SU-DHL-6 (cell line): ENCODE data around the gene SLC19A1.

Experiments used
- EZH2phosphoT487 ChIP-seq: fragments of 200-600 bp; sonication (generic), shearing (Covaris generic); conservative IDR thresholded peaks from 2 replicates; pipeline ENCODE4 v1.6.1; 2018; ENCODE audit warnings: mild to moderate bottlenecking, antibody characterized with exemption, low read length, moderate library complexity, mixed read lengths
- TF ChIP-seq, protein P1 (sequence below): fragments of 200-600 bp; sonication (generic); IDR thresholded peaks from one replicate; pipeline ENCODE4 v1.5.1; 2017; ENCODE audit warnings: antibody characterized with exemption, mild to moderate bottlenecking, low read length, moderate library complexity; ENCODE audit not compliant: insufficient read depth, poor library complexity, severe bottlenecking

DNA sequence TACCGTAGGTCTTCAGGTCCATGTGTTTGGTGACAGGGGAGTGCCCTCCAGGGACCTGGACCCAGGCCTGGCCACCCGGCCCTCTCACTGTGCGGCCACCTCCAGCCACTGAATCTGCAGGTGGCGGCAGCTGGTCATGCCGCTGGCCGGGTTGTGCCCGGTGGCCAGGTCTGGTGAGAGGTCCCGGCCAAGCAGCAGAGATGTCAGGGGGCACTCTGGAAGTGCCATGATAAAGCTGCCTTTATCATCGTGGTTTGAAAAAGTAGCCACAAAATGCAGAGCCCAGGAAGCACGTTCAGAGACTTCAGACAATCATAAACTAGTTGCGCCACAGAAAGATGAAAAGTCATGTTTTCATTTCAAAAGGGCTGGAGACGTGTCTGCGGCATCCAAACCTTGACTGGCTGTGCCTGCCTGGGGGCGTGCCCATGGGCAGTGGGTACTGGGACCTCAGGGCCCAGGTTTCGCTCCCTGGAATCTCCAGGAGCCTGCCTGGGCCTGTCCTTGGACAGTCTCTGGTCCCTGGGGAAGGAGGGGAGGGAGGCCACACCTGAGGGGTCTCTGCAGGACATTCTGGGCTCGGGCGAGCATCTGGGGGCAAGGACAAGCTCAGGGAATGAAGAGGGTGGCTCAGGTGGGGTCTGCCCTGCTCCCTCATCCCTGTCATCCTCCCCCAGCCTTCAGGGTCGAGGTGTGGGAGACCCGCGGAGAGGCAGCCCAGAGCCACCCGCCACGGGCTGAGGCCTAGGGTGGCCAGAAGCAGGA is 92.4 kb downstream of the SLC19A1 start:
- TF ChIP-seq, protein P1, sequence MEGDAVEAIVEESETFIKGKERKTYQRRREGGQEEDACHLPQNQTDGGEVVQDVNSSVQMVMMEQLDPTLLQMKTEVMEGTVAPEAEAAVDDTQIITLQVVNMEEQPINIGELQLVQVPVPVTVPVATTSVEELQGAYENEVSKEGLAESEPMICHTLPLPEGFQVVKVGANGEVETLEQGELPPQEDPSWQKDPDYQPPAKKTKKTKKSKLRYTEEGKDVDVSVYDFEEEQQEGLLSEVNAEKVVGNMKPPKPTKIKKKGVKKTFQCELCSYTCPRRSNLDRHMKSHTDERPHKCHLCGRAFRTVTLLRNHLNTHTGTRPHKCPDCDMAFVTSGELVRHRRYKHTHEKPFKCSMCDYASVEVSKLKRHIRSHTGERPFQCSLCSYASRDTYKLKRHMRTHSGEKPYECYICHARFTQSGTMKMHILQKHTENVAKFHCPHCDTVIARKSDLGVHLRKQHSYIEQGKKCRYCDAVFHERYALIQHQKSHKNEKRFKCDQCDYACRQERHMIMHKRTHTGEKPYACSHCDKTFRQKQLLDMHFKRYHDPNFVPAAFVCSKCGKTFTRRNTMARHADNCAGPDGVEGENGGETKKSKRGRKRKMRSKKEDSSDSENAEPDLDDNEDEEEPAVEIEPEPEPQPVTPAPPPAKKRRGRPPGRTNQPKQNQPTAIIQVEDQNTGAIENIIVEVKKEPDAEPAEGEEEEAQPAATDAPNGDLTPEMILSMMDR = no peak
- TF ChIP-seq EZH2phosphoT487 = no peak
